HCT116 (cell line): Measurements from ENCODE around the gene VTI1A. TPM values are rescaled to one million over a fixed set of nuclear protein-coding genes. Genes with fewer than 3 reads are reported as not detected.

Experiments used
- ATAC-seq: fragments of 200-7000 bp; cut with Tn5 transposase; 2 replicates; pipeline ENCODE4 v1.9.1; 2020; ENCODE audit warnings: mild to moderate bottlenecking, moderate library complexity
- BruUV-seq: library from RNA; stranded (reverse); fragments of 400-500 nt; replicated peaks from 2 replicates; lab custom pipeline; 2021; lab: Mats Ljungman, UMichigan
- CTCF ChIA-PET: fragments of 300-600 bp; sonication (Branson Sonifier 250); formaldehyde crosslinking; loops from one replicate; lab custom pipeline; 2021; ENCODE audit warnings: antibody characterized with exemption; lab: Charles Lee
- POLR2A ChIA-PET: fragments of 300-600, 350-600 bp; sonication (Branson Sonifier 250); formaldehyde crosslinking; loops from one replicate; lab custom pipeline; 2021; ENCODE audit warnings: antibody characterized with exemption; lab: Charles Lee
- RAD21 ChIA-PET, 2 experiments: fragments of 300-600 bp; sonication (Branson Sonifier 250); formaldehyde crosslinking; loops; one replicate each; lab custom pipeline; 2023; ENCODE audit warnings: low total read pairs in 2 of 2; ENCODE audit not compliant: uncharacterized antibody in 2 of 2, unreplicated experiment in 2 of 2, low non-redundant PET in 1 of 2; lab: Charles Lee
- DNase-seq: peaks from one replicate; pipeline ENCODE4 v3.0.0-alpha.2; 2010; ENCODE audit warnings: low read depth, low spot score
- H2AFZ ChIP-seq: fragments of 200-600 bp; shearing (Covaris generic), sonication (generic); 2 replicates; pipeline ENCODE4 v1.6.1; 2017; ENCODE audit warnings: low read depth, mixed run types, mixed read lengths, antibody characterized with exemption, low read length; ENCODE audit not compliant: poor library complexity, severe bottlenecking
- H3K27ac ChIP-seq: 2 replicates; pipeline ENCODE4 v1.5.1; 2012; ENCODE audit warnings: low read depth, low read length
- H3K27me3 ChIP-seq: fragments of 200-600 bp; sonication (generic); 2 replicates; pipeline ENCODE4 v1.6.1; 2016; ENCODE audit warnings: mixed run types, low read length, mixed read lengths; ENCODE audit not compliant: insufficient read depth
- H3K36me3 ChIP-seq, 2 experiments: fragments of 200-500 bp in 1 of 2; fragments of 200-600 bp in 1 of 2; sonication (Bioruptor generic) in 1 of 2; sonication (generic) in 1 of 2; 2 replicates each; pipeline versions ENCODE4 v1.5.1 to v1.6.1; 2014 to 2016; ENCODE audit warnings: low read length in 2 of 2, inconsistent platforms in 1 of 2, mixed read lengths in 1 of 2, mixed run types in 1 of 2; ENCODE audit not compliant: insufficient read depth in 2 of 2, control insufficient read depth in 1 of 2
- H3K4me1 ChIP-seq, 2 experiments: fragments of 200-600 bp in 1 of 2; sonication (generic) in 1 of 2; 2 replicates each; pipeline versions ENCODE4 v1.5.1 to v1.6.1; 2012 to 2017; ENCODE audit warnings: low read length in 2 of 2, inconsistent platforms in 1 of 2, mild to moderate bottlenecking in 1 of 2, mixed read lengths in 1 of 2, mixed run types in 1 of 2, moderate library complexity in 1 of 2; ENCODE audit not compliant: insufficient read depth in 2 of 2, control insufficient read depth in 1 of 2
- H3K4me2 ChIP-seq: fragments of 200-600 bp; sonication (generic); 2 replicates; pipeline ENCODE4 v1.6.1; 2017; ENCODE audit warnings: mixed run types, low read length, mixed read lengths
- H3K4me3 ChIP-seq, 2 experiments: fragments of 200-600 bp in 1 of 2; sonication (generic) in 1 of 2; replicated peaks in 1 of 2; 2 replicates each; pipeline ENCODE4 v1.5.1; 2011 to 2016; ENCODE audit warnings: low read length in 2 of 2, control low read depth in 1 of 2, low read depth in 1 of 2, mild to moderate bottlenecking in 1 of 2, mixed read lengths in 1 of 2, mixed run types in 1 of 2
- H3K79me2 ChIP-seq: fragments of 200-600 bp; sonication (generic); 2 replicates; pipeline ENCODE4 v1.6.1; 2017; ENCODE audit warnings: mild to moderate bottlenecking, mixed run types, low read length, moderate library complexity, mixed read lengths; ENCODE audit not compliant: insufficient read depth
- H3K9ac ChIP-seq: fragments of 200-600 bp; sonication (generic); 2 replicates; pipeline ENCODE4 v1.6.1; 2016; ENCODE audit warnings: low read length, mixed read lengths
- H3K9me2 ChIP-seq: fragments of 200-600 bp; sonication (generic), shearing (Covaris generic); 2 replicates; pipeline ENCODE4 v1.6.1; 2017; ENCODE audit warnings: mixed run types, mild to moderate bottlenecking, moderate library complexity; ENCODE audit not compliant: insufficient read depth
- H3K9me3 ChIP-seq, 2 experiments: fragments of 200-500 bp in 1 of 2; fragments of 200-600 bp in 1 of 2; sonication (Bioruptor generic) in 1 of 2; sonication (generic) in 1 of 2; 2 replicates each; pipeline ENCODE4 v1.6.1; 2014 to 2017; ENCODE audit warnings: low read length in 2 of 2, mixed read lengths in 2 of 2, inconsistent platforms in 1 of 2, low read depth in 1 of 2, mild to moderate bottlenecking in 1 of 2, mixed run types in 1 of 2, moderate library complexity in 1 of 2; ENCODE audit not compliant: control insufficient read depth in 1 of 2, insufficient read depth in 1 of 2
- H4K20me1 ChIP-seq: fragments of 200-600 bp; sonication (generic), shearing (Covaris generic); 2 replicates; pipeline ENCODE4 v1.6.1; 2017; ENCODE audit warnings: mixed run types, mild to moderate bottlenecking, moderate library complexity; ENCODE audit not compliant: insufficient read depth
- POLR2A ChIP-seq: IDR thresholded peaks from 2 replicates; pipeline ENCODE4 v1.7.0; 2011; ENCODE audit warnings: borderline replicate concordance; ENCODE audit not compliant: insufficient read depth, insufficient read length; ENCODE audit errors: extremely low read depth
- POLR2AphosphoS5 ChIP-seq: IDR thresholded peaks from 2 replicates; pipeline ENCODE4 v1.6.1; 2011; ENCODE audit warnings: mild to moderate bottlenecking, low read depth, low read length, moderate library complexity
- SP1 ChIP-seq: IDR thresholded peaks from 2 replicates; pipeline ENCODE4 v1.6.1; 2012; ENCODE audit warnings: low read depth
- YY1 ChIP-seq: IDR thresholded peaks from 2 replicates; pipeline ENCODE4 v1.6.1; 2011; ENCODE audit warnings: low read length, low read depth, moderate library complexity, mild to moderate bottlenecking; ENCODE audit not compliant: insufficient replicate concordance; ENCODE audit errors: extremely low read depth
- intact Hi-C: fragments of 100-400 bp; cut with micrococcal nuclease; formaldehyde crosslinking; loops from 2 replicates; pipeline ENCODE4 v1.10.0; 2022
- total RNA-seq: library from RNA; stranded (reverse); gene quantifications from one replicate; pipeline ENCODE4 v1.2.1, GENCODE V29; 2021; ENCODE audit not compliant: unreplicated experiment
- TF ChIP-seq, protein P1 (sequence below): IDR thresholded peaks from 2 replicates; pipeline ENCODE4 v1.6.1; 2011; ENCODE audit warnings: mild to moderate bottlenecking, low read length, moderate library complexity; ENCODE audit not compliant: insufficient replicate concordance; ENCODE audit errors: extremely low read depth
- TF ChIP-seq, protein P2 (sequence below): IDR thresholded peaks from 2 replicates; pipeline ENCODE4 v1.6.1; 2012
- TF ChIP-seq, protein P3 (sequence below): IDR thresholded peaks from 2 replicates; pipeline ENCODE4 v1.6.1; 2012

VTI1A gene
- total RNA-seq, 1 experiment from 2014 or later = 80.7 TPM

GRCh38 chr10:112618814-112619213, 171.8 kb downstream of the VTI1A start:
- ATAC-seq = no peak

DNA sequence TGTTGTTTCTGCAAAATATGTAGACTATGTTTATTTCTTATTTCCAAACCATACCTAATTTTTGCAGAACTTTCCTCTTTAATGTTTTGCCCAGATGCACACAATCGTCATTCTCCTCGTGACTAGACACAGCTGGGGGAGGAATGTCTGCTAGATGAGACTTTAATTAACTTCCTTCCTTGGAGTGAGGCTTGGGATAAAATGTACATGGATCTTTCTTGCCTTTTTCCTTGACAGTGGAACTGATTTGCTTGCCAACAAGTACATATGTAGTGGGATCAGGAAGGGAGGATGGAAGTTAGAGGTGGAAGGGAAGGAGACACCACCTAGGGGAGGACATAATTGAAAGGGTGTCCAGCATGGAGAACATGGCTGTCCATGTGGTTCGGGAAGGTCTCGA, 172.5 kb downstream of the VTI1A start:
- intact Hi-C loops = no loop called here
- RAD21 ChIA-PET = no interaction called here
- Histone ChIP-seq H3K4me1 (peaks cover 11 to 15% of the 10 kb centered on the region in 2 experiments), H3K9me3 (no peaks in the 10 kb centered on the region), H3K4me2 (no peak overlapping the region), H4K20me1 (no peaks in the 10 kb centered on the region), H3K36me3 (no peaks in the 10 kb centered on the region), H3K27ac (no peak overlapping the region), H3K27me3 (no peaks in the 10 kb centered on the region), H3K9me2 (no peaks in the 10 kb centered on the region), H3K9ac (no peak overlapping the region), H3K79me2 (peaks cover 8% of the 10 kb centered on the region), H3K4me3 (no peak overlapping the region), H2AFZ (no peak overlapping the region)
- TF ChIP-seq, protein P1, sequence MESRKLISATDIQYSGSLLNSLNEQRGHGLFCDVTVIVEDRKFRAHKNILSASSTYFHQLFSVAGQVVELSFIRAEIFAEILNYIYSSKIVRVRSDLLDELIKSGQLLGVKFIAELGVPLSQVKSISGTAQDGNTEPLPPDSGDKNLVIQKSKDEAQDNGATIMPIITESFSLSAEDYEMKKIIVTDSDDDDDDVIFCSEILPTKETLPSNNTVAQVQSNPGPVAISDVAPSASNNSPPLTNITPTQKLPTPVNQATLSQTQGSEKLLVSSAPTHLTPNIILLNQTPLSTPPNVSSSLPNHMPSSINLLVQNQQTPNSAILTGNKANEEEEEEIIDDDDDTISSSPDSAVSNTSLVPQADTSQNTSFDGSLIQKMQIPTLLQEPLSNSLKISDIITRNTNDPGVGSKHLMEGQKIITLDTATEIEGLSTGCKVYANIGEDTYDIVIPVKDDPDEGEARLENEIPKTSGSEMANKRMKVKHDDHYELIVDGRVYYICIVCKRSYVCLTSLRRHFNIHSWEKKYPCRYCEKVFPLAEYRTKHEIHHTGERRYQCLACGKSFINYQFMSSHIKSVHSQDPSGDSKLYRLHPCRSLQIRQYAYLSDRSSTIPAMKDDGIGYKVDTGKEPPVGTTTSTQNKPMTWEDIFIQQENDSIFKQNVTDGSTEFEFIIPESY = no peak
- TF ChIP-seq POLR2AphosphoS5 = no peak
- TF ChIP-seq, protein P2, sequence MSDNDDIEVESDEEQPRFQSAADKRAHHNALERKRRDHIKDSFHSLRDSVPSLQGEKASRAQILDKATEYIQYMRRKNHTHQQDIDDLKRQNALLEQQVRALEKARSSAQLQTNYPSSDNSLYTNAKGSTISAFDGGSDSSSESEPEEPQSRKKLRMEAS = no peak
- TF ChIP-seq POLR2A = no peak
- no peak for TF ChIP-seq YY1
- ATAC-seq (no peak), DNase-seq (no peak)
- CTCF ChIA-PET = no interaction called here
- POLR2A ChIA-PET = no interaction called here
- BruUV-seq = no TSS peak

More at GRCh38 chr10:112618814-112619213, 171.8 kb downstream of the VTI1A start:
- no peak for DNase-seq
- RAD21 ChIA-PET = no interaction called here
- Histone ChIP-seq H3K79me2 (peaks cover 9% of the 10 kb centered on the region), H3K4me2 (no peak overlapping the region), H4K20me1 (no peaks in the 10 kb centered on the region), H3K4me1 (peaks cover 18 to 22% of the 10 kb centered on the region in 2 experiments), H3K27me3 (no peaks in the 10 kb centered on the region), H2AFZ (no peak overlapping the region), H3K9ac (no peak overlapping the region), H3K9me2 (no peaks in the 10 kb centered on the region), H3K27ac (no peak overlapping the region), H3K9me3 (no peaks in the 10 kb centered on the region), H3K36me3 (no peaks in the 10 kb centered on the region), H3K4me3 (no peak overlapping the region)
- CTCF ChIA-PET = no interaction called here
- TF ChIP-seq, protein P1 = no peak
- TF ChIP-seq, protein P3, sequence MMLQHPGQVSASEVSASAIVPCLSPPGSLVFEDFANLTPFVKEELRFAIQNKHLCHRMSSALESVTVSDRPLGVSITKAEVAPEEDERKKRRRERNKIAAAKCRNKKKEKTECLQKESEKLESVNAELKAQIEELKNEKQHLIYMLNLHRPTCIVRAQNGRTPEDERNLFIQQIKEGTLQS = no peak
- TF ChIP-seq POLR2AphosphoS5 (no peak), SP1 (no peak)
- intact Hi-C loops = no loop called here
- POLR2A ChIA-PET = no interaction called here
- BruUV-seq = no TSS peak
